Myocyte (in vitro differentiated cells): Measurements from ENCODE around the gene RAB24. TPM values are rescaled to one million over a fixed set of nuclear protein-coding genes. Genes with fewer than 3 reads are reported as not detected.
A peak's percentile ranks its signal among the peaks of the same experiment; 100 is the strongest.
"Not testable (repeated sequence)": the region's sequence is repeated elsewhere in the genome, so short reads cannot be mapped to it uniquely, and the experiment has no call there.

Source experiments
- DNase-seq: peaks from one replicate; pipeline ENCODE4 v3.0.0-alpha.2; 2012; ENCODE audit warnings: low read depth
- polyA plus RNA-seq: library from polyadenylated mRNA; unstranded; fragments of >200 nt; gene quantifications from one replicate; pipeline ENCODE4 v1.2.1, GENCODE V29; 2012; ENCODE audit warnings: missing spikeins
- total RNA-seq: library from RNA; depleted of rRNA; stranded (reverse); fragments of >200 nt; gene quantifications from 2 replicates; pipeline ENCODE4 v1.2.3, GENCODE V29; 2014

RAB24 gene
- 42.6 and 66.3 TPM in 2 replicates for total RNA-seq
- polyA plus RNA-seq, result 65.4 TPM

- DNase-seq, result peak; percentile 89
These were observed at the start of gene RAB24, which contains the start of gene PRELID1 for GRCh38 chr5:177303121-177303924. Gene RAB24, minus strand, starts transcription at chr5:177303719. Its CDS starts 431 bp downstream, at chr5:177303288. Gene PRELID1, plus strand, starts transcription at chr5:177303799. Its CDS starts 187 bp downstream, at chr5:177303986.

DNA sequence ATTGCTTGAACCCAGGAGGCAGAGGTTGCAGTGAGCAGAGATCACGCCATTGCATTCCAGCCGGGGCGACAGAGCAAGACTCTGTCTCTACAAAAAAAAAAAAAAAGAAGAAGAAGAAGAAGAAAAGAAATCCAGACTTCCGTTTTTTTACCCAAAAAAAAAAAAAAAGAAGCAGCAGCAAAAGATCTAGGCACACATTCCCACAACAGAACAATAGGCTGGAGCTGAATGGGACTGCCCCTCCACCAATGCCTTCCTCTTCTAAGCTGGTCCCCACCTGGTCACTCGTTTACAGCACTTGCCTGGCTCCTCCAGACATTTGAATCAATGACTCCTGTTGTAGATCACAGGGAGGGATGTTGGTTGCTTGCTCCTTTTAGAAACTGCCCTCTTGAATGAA is 49.6 kb upstream of the RAB24 start:
- DNase-seq, result no peak

DNA sequence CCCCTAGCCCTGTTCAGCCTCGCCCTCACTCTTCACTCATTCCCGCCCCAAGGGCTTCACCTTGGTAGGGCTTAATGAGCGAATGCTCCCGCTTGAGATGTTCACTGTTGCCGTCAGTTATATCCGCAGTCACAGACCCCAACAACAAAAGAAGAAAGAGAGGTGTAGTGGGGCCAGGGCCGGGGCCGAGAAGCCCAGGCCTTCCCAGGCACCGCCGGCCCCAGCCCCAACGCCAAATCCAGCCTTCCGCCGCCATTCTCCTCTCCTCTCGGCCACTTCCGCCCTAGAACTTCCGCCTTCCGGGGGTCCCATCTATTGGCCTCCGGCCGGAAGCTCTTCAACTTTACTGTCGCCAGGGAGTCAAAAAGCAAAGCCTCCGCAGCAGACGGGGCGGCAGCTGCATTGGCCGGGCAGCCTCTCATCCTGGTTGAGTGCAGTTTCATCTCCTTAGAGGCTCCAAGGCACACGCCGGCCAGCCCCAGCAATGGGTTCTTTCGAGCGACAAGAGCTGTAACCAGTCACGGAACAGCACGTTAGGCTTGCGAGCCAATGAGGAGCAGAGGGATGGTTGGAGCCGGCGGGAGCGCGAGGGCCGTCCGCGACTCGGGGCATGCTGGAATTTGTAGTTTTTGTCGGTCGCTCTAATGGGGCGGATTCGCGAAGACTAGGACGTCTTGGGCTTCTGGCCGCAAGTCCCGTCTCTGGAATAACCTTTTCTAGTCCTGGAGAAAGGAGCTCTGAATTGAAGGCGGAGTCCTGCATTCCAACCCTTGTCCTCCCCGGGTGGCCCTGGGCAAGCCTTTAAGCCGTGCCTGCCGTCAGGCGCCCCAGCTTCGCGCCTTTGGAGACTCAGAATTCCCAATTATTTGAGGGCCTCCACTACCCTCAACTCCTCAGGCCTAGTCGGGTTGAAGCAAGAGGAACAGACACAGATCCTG is 48.1 kb upstream of the RAB24 start, which contains the start of gene LMAN2:
TSS of gene LMAN2 (minus strand) at position 277 of the 938 bp plus-strand sequence. CDS start at position 256, 21 bp downstream.
- peak; percentile 98 for DNase-seq

GRCh38 chr5:177350776-177351391 is 47.4 kb upstream of the RAB24 start:
- DNase-seq, result no peak

- DNase-seq, result no peak
These were observed 46.2 kb upstream of the RAB24 start for GRCh38 chr5:177349762-177350161.

- no peak for DNase-seq
These were observed 45.8 kb upstream of the RAB24 start for GRCh38 chr5:177349362-177349647.

DNA sequence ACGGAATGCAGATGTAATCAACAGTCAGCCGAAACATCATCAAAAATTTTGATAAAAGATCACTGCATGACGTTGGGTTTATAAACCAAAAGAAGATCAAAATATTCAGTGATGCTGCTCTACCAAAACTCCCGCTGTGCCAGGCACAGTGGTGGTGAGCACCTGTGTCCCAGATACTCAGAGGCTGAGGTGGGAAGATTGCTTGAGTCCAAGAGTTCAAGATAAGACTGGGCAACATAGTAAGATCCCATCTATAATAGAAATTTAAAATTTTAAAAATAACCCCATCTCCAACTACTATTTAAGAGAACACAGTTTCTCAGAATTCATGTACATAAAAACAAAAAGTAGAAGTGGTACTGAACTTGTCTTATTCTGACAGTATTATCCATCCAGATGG is 44.2 kb upstream of the RAB24 start:
- no peak for DNase-seq

- DNase-seq, result no peak
These were observed 43.3 kb upstream of the RAB24 start for GRCh38 chr5:177346820-177347219.

DNA sequence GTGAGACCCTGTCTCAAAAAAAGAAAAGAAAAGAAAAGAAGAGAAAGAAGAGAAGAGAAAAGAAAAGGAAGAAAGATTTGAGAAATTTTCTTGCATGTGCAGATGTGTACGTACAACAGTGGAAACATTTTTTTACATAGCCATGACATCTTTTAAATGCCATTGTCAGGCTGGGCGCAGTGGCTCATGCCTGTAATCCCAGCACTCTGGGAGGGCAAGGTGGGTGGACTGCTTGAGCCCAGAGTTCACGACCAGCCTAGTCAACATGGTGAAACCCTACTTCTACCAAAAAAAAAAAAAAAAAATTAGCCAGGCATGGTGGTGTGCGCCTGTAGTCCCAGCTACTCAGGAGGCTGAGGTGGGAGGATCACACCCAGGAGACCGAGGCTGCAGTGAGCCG is 41.4 kb upstream of the RAB24 start:
- DNase-seq, result no peak

DNA sequence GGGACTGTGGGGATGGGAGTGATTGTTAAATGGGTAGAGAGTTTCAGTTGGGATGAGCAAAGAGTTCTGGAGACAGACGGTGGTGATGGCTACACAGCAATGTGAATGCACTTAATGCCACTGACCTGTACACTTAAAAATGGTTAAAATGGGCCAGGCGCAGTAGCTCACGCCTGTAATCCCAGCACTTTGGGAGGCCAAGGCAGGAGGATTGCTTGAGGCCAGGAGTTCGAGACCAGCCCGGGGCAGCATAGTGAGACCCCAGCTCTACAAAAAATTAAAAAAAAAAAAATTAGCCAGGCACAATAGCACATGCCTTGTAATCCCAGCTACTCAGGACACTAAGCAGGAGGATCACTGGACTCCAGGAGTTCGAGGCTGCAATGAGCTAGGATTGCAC is 40.3 kb upstream of the RAB24 start:
- no peak for DNase-seq

DNA sequence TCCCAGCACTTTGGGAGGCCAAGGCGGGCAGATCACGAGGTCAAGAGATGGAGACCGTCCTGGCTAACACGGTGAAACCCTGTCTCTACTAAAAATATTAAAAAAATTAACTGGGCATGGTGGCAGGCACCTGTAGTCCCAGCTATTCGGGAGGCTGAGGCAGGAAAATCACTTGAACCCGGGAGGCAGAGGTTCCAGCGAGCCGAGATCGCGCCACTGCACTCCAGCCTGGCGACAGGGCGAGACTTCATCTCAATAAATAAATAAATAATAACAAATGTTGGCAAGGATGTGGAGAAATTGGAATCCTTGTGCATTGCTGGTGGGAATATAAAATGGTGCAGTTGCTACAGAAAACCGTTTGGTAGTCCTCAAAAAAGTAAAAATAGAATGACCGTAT is 39.5 kb upstream of the RAB24 start:
- DNase-seq, result not testable (repeated sequence)

GRCh38 chr5:177339107-177339638 is 35.7 kb upstream of the RAB24 start:
- DNase-seq, result no peak

DNA sequence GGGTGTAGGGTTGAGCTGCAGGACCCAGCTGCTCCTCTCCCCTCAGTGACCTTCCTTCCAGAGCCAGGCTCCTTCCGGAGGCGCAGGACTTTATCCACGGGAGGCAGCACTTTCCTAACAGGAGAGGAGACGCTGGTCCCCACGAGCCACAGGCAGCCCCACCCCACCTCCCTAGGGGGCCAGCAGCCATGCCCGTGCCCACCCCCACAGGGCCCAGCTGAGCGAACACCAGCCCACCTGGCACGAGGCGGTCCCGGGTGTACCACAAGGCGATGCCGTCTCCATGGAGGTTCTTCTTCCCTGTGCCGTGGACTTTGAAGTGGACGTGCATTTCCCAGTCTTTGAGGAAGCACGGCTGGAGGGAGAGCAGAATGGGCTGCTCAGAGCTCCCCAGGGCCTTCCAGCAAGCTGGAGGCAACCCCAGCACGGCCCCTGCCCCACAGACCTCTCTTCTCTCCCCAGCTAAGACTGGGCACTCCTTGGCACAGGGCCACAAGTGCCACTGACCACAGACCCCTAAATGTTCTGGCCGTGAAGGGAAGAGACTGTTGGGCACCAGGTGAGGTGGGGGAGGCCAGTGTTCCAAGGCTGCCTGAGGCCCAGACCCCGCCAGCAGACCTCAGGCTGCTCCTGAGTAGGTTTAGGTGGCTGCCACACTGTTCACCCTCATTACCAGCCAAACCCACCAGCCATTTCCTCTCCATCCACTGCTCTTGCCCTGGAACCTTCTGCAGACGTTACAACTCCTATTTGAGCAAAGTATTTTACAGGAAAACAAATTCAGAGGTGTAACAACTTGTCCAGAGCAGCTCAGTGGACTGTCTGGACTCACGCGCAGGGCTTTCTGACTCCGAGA is 35.0 kb upstream of the RAB24 start:
- DNase-seq, result no peak

DNA sequence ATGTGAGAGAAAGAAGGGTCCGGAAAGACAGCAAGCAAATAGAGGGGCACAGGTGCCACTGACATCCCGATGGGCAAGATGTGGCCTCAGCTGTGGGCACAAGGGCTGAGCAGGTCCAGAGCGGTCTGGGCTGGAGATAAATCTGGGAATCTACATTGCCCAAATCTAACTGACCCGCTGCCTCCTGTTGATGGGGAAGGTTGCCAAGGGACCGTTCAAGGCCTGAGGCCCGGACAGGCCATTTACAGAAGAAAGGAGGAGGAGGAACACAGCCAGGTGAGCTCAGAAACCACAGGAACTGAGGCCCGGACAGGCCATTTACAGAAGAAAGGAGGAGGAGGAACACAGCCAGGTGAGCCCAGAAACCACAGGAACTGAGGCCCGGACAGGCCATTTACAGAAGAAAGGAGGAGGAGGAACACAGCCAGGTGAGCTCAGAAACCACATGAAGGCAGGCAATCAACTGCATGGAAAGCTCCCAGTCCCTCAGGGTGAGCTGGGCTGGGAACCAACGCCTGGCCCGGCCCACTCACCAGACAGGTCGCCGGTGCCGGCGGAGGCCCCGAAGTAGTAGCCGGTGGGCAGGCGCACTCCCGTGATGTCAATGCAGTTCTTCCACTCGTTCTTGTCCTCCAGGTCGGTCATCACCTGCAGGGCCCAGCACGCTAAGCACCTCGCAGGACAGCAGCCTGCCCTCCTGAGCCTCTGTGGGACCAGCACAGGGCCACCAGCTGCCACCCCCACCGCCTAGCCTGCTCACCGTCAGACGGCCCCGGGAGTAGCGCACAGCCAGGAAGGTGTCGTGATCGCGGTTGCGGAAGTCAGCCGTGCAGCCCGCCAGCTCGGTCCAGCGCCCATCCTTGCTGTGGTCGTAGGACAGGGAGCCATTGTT is 33.3 kb upstream of the RAB24 start:
- DNase-seq, result no peak

- peak; percentile 34 for DNase-seq
These were observed 32.6 kb upstream of the RAB24 start for GRCh38 chr5:177336112-177336511.

- peak; percentile 40 for DNase-seq
These were observed 32.2 kb upstream of the RAB24 start for GRCh38 chr5:177335701-177336065.

GRCh38 chr5:177334781-177335700 is 31.5 kb upstream of the RAB24 start:
- peak; percentile 40 for DNase-seq

GRCh38 chr5:177334155-177334551 is 30.6 kb upstream of the RAB24 start:
- DNase-seq, result peak; percentile 51
